GM23338 (cell line): ENCODE measurements around the gene BTBD1. TPM values are rescaled to one million over a fixed set of nuclear protein-coding genes. Genes with fewer than 3 reads are reported as not detected.
"Not testable (repeated sequence)": the region's sequence is repeated elsewhere in the genome, so short reads cannot be mapped to it uniquely, and the experiment has no call there.

ENCODE experiments used
- ATAC-seq: fragments of 200-7000 bp; cut with Tn5 transposase; 3 replicates; pipeline ENCODE4 v1.9.1; 2020
- DNase-seq: peaks from one replicate; pipeline ENCODE4 v3.0.0-alpha.2; 2015; ENCODE audit warnings: low spot score
- H2AFZ ChIP-seq: fragments of 200-600 bp; sonication (generic); 2 replicates; pipeline ENCODE4 v1.8.0; 2016; ENCODE audit warnings: antibody characterized with exemption, mild to moderate bottlenecking, moderate library complexity
- H3F3A ChIP-seq: fragments of 200-600 bp; sonication (generic); replicated peaks from 2 replicates; pipeline ENCODE4 v1.8.0; 2017; ENCODE audit warnings: antibody characterized with exemption, mixed run types, low read depth
- H3K27ac ChIP-seq: fragments of 200-600 bp; sonication (generic); 2 replicates; pipeline ENCODE4 v1.6.1; 2016; ENCODE audit warnings: low read depth
- H3K27me3 ChIP-seq: fragments of 200-600 bp; sonication (generic); 2 replicates; pipeline ENCODE4 v1.8.0; 2016; ENCODE audit warnings: mild to moderate bottlenecking, mixed run types, moderate library complexity; ENCODE audit not compliant: insufficient read depth
- H3K36me3 ChIP-seq: fragments of 200-600 bp; sonication (generic); 2 replicates; pipeline ENCODE4 v1.8.0; 2016; ENCODE audit warnings: mild to moderate bottlenecking; ENCODE audit not compliant: insufficient read depth
- H3K4me1 ChIP-seq: fragments of 200-600 bp; sonication (generic); 2 replicates; pipeline ENCODE4 v1.8.0; 2016; ENCODE audit warnings: mild to moderate bottlenecking, moderate library complexity; ENCODE audit not compliant: insufficient read depth
- H3K4me2 ChIP-seq: fragments of 200-600 bp; sonication (generic); 2 replicates; pipeline ENCODE4 v1.7.1; 2017; ENCODE audit warnings: mixed run types
- H3K4me3 ChIP-seq: fragments of 200-600 bp; sonication (generic); 2 replicates; pipeline ENCODE4 v1.6.1; 2016; ENCODE audit warnings: mixed run types
- H3K79me2 ChIP-seq: fragments of 200-600 bp; sonication (generic); replicated peaks from 2 replicates; pipeline ENCODE4 v1.8.0; 2017; ENCODE audit warnings: mild to moderate bottlenecking; ENCODE audit not compliant: insufficient read depth
- H3K9me2 ChIP-seq: fragments of 200-600 bp; sonication (generic); 2 replicates; pipeline ENCODE4 v1.8.0; 2017; ENCODE audit not compliant: insufficient read depth
- H4K20me1 ChIP-seq: fragments of 200-600 bp; sonication (generic); replicated peaks from 2 replicates; pipeline ENCODE4 v1.8.0; 2017; ENCODE audit warnings: mild to moderate bottlenecking; ENCODE audit not compliant: insufficient read depth
- H3K27ac Mint-ChIP-seq: 2 replicates; pipeline ENCODE4 v1.8.0; 2020; ENCODE audit warnings: inconsistent platforms, mild to moderate bottlenecking, moderate library complexity, mixed read lengths
- H3K27me3 Mint-ChIP-seq: 3 replicates; pipeline ENCODE4 v1.8.0; 2022; ENCODE audit warnings: low read depth, mild to moderate bottlenecking, moderate library complexity, mixed read lengths, inconsistent platforms; ENCODE audit not compliant: insufficient read depth, poor library complexity
- H3K36me3 Mint-ChIP-seq: 3 replicates; pipeline ENCODE4 v1.8.0; 2021; ENCODE audit warnings: low read depth, mild to moderate bottlenecking, inconsistent platforms, moderate library complexity, mixed read lengths
- H3K4me1 Mint-ChIP-seq: 3 replicates; pipeline ENCODE4 v1.8.0; 2020; ENCODE audit warnings: mild to moderate bottlenecking, inconsistent platforms, mixed read lengths
- H3K4me3 Mint-ChIP-seq: 3 replicates; pipeline ENCODE4 v1.8.0; 2021; ENCODE audit warnings: moderate library complexity, mild to moderate bottlenecking, inconsistent platforms, mixed read lengths
- H3K9me3 Mint-ChIP-seq: 3 replicates; pipeline ENCODE4 v1.8.0; 2020; ENCODE audit warnings: moderate library complexity, mild to moderate bottlenecking, inconsistent platforms, mixed read lengths
- CREB1 ChIP-seq: fragments of 250-450 bp; sonication (Bioruptor Pico); IDR thresholded peaks from 2 replicates; pipeline ENCODE4 v1.5.0; 2020; ENCODE audit warnings: low read depth, mild to moderate bottlenecking, moderate library complexity
- ETS1 ChIP-seq: IDR thresholded peaks from 2 replicates; pipeline ENCODE4 v1.6.1; 2016; ENCODE audit warnings: antibody characterized with exemption
- EZH2 ChIP-seq: fragments of 200-600 bp; sonication (generic); IDR thresholded peaks from one replicate; pipeline ENCODE4 v1.8.0; 2017; ENCODE audit warnings: antibody characterized with exemption, mild to moderate bottlenecking, low read depth; ENCODE audit not compliant: unreplicated experiment
- JUNB ChIP-seq: IDR thresholded peaks from one replicate; pipeline ENCODE4 v1.6.1; 2016; ENCODE audit warnings: antibody characterized with exemption; ENCODE audit not compliant: unreplicated experiment
- REST ChIP-seq: IDR thresholded peaks from one replicate; pipeline ENCODE4 v1.6.1; 2018; ENCODE audit warnings: antibody characterized with exemption; ENCODE audit not compliant: unreplicated experiment
- STAT1 ChIP-seq: IDR thresholded peaks from one replicate; pipeline ENCODE4 v1.6.1; 2016; ENCODE audit warnings: antibody characterized with exemption; ENCODE audit not compliant: unreplicated experiment
- ZNF114 ChIP-seq: fragments of 250-450 bp; sonication (Bioruptor Pico); IDR thresholded peaks from 2 replicates; pipeline ENCODE4 v1.5.0; 2020; ENCODE audit warnings: mild to moderate bottlenecking, moderate library complexity
- ZNF331 ChIP-seq: fragments of 250-450 bp; sonication (Bioruptor Pico); IDR thresholded peaks from 2 replicates; pipeline ENCODE4 v1.5.0; 2020; ENCODE audit warnings: low read depth, mild to moderate bottlenecking, moderate library complexity
- polyA plus RNA-seq: library from polyadenylated mRNA; unstranded; fragments of >200 nt; fragmentation: Nextera tagmentation; extraction: Ambion mirVana; gene quantifications from 2 replicates; pipeline ENCODE4 v1.2.1, GENCODE V29; 2016
- total RNA-seq: library from RNA; depleted of rRNA; stranded (reverse); fragments of >200 nt; shearing (Covaris generic); gene quantifications from 2 replicates; pipeline ENCODE4 v1.2.3, GENCODE V29; 2014
- TF ChIP-seq, protein P1 (sequence below): fragments of 250-450 bp; sonication (Bioruptor Pico); IDR thresholded peaks from 2 replicates; pipeline ENCODE4 v1.5.0; 2020; ENCODE audit warnings: mild to moderate bottlenecking, moderate library complexity

BTBD1 gene
- total and polyA plus RNA-seq, 2 experiments from 2014 or later, result 12.6 to 66.1 TPM

GRCh38 chr15:83094583-83094982 lies 27.5 kb upstream of the BTBD1 start (continued):
- TF ChIP-seq ZNF331 (CRISPR knock-in tag) (no peak), ETS1 (no peak), REST (no peak)

GRCh38 chr15:83092309-83092976 lies 25.4 kb upstream of the BTBD1 start:
- Histone ChIP-seq H4K20me1 (no peaks in the 10 kb centered on the region), H3K4me1 (no peaks in the 10 kb centered on the region), H3K27ac (no peak overlapping the region), H2AFZ (no peak overlapping the region), H3K79me2 (no peaks in the 10 kb centered on the region), H3K4me3 (no peak overlapping the region), H3K4me2 (no peak overlapping the region), H3K9me2 (peaks cover 7% of the 10 kb centered on the region; the same call in 1 of the 2 replicates), H3K27me3 (no peaks in the 10 kb centered on the region), H3F3A (no peaks in the 10 kb centered on the region), H3K36me3 (no peaks in the 10 kb centered on the region)
- Mint-ChIP-seq H3K9me3 (no peaks in the 10 kb centered on the region), H3K36me3 (no peaks in the 10 kb centered on the region), H3K27ac (no peak overlapping the region), H3K27me3 (peaks cover 2% of the 10 kb centered on the region), H3K4me3 (no peak overlapping the region), H3K4me1 (no peaks in the 10 kb centered on the region)
- ATAC-seq (no peak), DNase-seq (no peak)
- TF ChIP-seq JUNB, result no peak
- TF ChIP-seq CREB1 (CRISPR knock-in tag), result no peak
- TF ChIP-seq, protein P1, sequence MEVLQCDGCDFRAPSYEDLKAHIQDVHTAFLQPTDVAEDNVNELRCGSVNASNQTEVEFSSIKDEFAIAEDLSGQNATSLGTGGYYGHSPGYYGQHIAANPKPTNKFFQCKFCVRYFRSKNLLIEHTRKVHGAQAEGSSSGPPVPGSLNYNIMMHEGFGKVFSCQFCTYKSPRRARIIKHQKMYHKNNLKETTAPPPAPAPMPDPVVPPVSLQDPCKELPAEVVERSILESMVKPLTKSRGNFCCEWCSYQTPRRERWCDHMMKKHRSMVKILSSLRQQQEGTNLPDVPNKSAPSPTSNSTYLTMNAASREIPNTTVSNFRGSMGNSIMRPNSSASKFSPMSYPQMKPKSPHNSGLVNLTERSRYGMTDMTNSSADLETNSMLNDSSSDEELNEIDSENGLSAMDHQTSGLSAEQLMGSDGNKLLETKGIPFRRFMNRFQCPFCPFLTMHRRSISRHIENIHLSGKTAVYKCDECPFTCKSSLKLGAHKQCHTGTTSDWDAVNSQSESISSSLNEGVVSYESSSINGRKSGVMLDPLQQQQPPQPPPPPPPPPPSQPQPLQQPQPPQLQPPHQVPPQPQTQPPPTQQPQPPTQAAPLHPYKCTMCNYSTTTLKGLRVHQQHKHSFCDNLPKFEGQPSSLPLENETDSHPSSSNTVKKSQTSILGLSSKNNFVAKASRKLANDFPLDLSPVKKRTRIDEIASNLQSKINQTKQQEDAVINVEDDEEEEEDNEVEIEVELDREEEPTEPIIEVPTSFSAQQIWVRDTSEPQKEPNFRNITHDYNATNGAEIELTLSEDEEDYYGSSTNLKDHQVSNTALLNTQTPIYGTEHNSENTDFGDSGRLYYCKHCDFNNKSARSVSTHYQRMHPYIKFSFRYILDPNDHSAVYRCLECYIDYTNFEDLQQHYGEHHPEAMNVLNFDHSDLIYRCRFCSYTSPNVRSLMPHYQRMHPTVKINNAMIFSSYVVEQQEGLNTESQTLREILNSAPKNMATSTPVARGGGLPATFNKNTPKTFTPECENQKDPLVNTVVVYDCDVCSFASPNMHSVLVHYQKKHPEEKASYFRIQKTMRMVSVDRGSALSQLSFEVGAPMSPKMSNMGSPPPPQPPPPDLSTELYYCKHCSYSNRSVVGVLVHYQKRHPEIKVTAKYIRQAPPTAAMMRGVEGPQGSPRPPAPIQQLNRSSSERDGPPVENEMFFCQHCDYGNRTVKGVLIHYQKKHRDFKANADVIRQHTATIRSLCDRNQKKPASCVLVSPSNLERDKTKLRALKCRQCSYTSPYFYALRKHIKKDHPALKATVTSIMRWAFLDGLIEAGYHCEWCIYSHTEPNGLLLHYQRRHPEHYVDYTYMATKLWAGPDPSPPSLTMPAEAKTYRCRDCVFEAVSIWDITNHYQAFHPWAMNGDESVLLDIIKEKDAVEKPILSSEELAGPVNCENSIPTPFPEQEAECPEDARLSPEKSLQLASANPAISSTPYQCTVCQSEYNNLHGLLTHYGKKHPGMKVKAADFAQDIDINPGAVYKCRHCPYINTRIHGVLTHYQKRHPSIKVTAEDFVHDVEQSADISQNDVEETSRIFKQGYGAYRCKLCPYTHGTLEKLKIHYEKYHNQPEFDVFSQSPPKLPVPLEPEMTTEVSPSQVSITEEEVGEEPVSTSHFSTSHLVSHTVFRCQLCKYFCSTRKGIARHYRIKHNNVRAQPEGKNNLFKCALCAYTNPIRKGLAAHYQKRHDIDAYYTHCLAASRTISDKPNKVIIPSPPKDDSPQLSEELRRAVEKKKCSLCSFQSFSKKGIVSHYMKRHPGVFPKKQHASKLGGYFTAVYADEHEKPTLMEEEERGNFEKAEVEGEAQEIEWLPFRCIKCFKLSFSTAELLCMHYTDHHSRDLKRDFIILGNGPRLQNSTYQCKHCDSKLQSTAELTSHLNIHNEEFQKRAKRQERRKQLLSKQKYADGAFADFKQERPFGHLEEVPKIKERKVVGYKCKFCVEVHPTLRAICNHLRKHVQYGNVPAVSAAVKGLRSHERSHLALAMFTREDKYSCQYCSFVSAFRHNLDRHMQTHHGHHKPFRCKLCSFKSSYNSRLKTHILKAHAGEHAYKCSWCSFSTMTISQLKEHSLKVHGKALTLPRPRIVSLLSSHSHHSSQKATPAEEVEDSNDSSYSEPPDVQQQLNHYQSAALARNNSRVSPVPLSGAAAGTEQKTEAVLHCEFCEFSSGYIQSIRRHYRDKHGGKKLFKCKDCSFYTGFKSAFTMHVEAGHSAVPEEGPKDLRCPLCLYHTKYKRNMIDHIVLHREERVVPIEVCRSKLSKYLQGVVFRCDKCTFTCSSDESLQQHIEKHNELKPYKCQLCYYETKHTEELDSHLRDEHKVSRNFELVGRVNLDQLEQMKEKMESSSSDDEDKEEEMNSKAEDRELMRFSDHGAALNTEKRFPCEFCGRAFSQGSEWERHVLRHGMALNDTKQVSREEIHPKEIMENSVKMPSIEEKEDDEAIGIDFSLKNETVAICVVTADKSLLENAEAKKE (CRISPR knock-in tag), result no peak
- TF ChIP-seq ZNF114, result no peak
- TF ChIP-seq STAT1, result no peak
- TF ChIP-seq ZNF331 (CRISPR knock-in tag), result no peak
- no peak for TF ChIP-seq EZH2

DNA sequence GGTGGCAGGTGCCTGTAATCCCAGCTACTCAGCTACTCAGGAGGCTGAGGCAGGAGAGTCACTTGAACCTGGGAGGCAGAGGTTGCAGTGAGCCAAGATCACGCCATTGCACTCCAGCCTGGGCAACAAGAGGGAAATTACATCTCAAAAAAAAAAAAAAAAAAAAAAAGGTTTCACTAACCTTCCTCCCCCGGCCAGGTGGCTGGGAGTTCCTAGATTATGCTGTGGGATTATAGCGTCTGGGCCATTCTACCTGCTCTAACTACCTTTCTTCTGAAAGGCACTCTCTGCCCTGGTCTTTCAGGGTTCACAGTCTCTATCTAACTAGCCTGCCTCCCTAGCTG lies 24.9 kb upstream of the BTBD1 start:
- H3K27me3 Mint-ChIP-seq, H2AFZ ChIP-seq, ATAC-seq: not testable (repeated sequence)

More for the DNA sequence above, 24.9 kb upstream of the BTBD1 start:
- DNase-seq, H3K4me1 ChIP-seq, H3K36me3 Mint-ChIP-seq, H3K36me3 ChIP-seq, H3K9me3 Mint-ChIP-seq, H3F3A ChIP-seq, H3K27ac Mint-ChIP-seq, H4K20me1 ChIP-seq, H3K27ac ChIP-seq, H3K27me3 ChIP-seq, H3K4me3 ChIP-seq, H3K9me2 ChIP-seq, H3K4me1 Mint-ChIP-seq, H3K79me2 ChIP-seq, H3K4me2 ChIP-seq, H3K4me3 Mint-ChIP-seq: not testable (repeated sequence)
